ENCODE data around the gene SGIP1. TPM values are rescaled to one million over a fixed set of nuclear protein-coding genes. Genes with fewer than 3 reads are reported as not detected.

The SGIP1 gene
- total RNA-seq, 1 donor from 2014 or later: 3.6 TPM

- no peak for ATAC-seq (ENCODE audit: poor library complexity)
- DNase-seq: no peak
- intact Hi-C loops (cut with DNase I): no loop called here
Measured at GRCh38 chr1:66628926-66629325, 95.0 kb downstream of the SGIP1 start.

- intact Hi-C loops (cut with DNase I): no loop called here
- ATAC-seq (ENCODE audit: poor library complexity) (no peak), DNase-seq (no peak)
Measured at GRCh38 chr1:66633159-66633558, 99.2 kb downstream of the SGIP1 start.

GRCh38 chr1:66637146-66637545 is 103.2 kb downstream of the SGIP1 start:
- ATAC-seq (ENCODE audit: poor library complexity): no peak
- DNase-seq: no peak
- intact Hi-C loops (cut with DNase I): no loop called here

GRCh38 chr1:66641891-66642473 is 108.0 kb downstream of the SGIP1 start:
- DNase-seq (no peak), ATAC-seq (ENCODE audit: poor library complexity) (no peak)
- intact Hi-C loops (cut with DNase I): no loop called here

GRCh38 chr1:66642992-66643391 is 109.0 kb downstream of the SGIP1 start:
- intact Hi-C loops (cut with DNase I): no loop called here
- no peak for DNase-seq
- no peak for ATAC-seq (ENCODE audit: poor library complexity)

- DNase-seq (no peak), ATAC-seq (ENCODE audit: poor library complexity) (no peak)
- intact Hi-C loops (cut with DNase I): no loop called here
Measured at GRCh38 chr1:66644331-66644730, 110.4 kb downstream of the SGIP1 start.

- ATAC-seq (ENCODE audit: poor library complexity): no peak
- intact Hi-C loops (cut with DNase I): no loop called here
- no peak for DNase-seq
Measured at GRCh38 chr1:66648901-66649595, 115.1 kb downstream of the SGIP1 start.

GRCh38 chr1:66652556-66652955 is 118.6 kb downstream of the SGIP1 start:
- no peak for ATAC-seq (ENCODE audit: poor library complexity)
- intact Hi-C loops (cut with DNase I): no loop called here

GRCh38 chr1:66654643-66655042 is 120.7 kb downstream of the SGIP1 start:
- ATAC-seq (ENCODE audit: poor library complexity) (peak; percentile 94), DNase-seq (peak; percentile 43)
- intact Hi-C loops (cut with DNase I): no loop called here

More at GRCh38 chr1:66652556-66652955, 118.6 kb downstream of the SGIP1 start:
- DNase-seq: no peak

GRCh38 chr1:66671455-66671854 is 137.5 kb downstream of the SGIP1 start:
- ATAC-seq (ENCODE audit: poor library complexity): no peak
- DNase-seq: no peak
- intact Hi-C loops (cut with DNase I): no loop called here

GRCh38 chr1:66676613-66677298 is 142.8 kb downstream of the SGIP1 start:
- peak; percentile 79 for ATAC-seq (ENCODE audit: poor library complexity)
- intact Hi-C loops (cut with DNase I): no loop called here
- no peak for DNase-seq

- DNase-seq (no peak), ATAC-seq (ENCODE audit: poor library complexity) (no peak)
- intact Hi-C loops (cut with DNase I): no loop called here
Measured at GRCh38 chr1:66678146-66678545, 144.2 kb downstream of the SGIP1 start.

- ATAC-seq (ENCODE audit: poor library complexity): no peak
- DNase-seq: no peak
- intact Hi-C loops (cut with DNase I): no loop called here
Measured at GRCh38 chr1:66679140-66679539, 145.2 kb downstream of the SGIP1 start.

GRCh38 chr1:66681686-66682085 is 147.7 kb downstream of the SGIP1 start:
- ATAC-seq (ENCODE audit: poor library complexity): no peak
- DNase-seq: no peak
- intact Hi-C loops (cut with DNase I): no loop called here

- DNase-seq (no peak), ATAC-seq (ENCODE audit: poor library complexity) (no peak)
- intact Hi-C loops (cut with DNase I): no loop called here
Measured at GRCh38 chr1:66682106-66682505, 148.2 kb downstream of the SGIP1 start.

- ATAC-seq (ENCODE audit: poor library complexity) (no peak), DNase-seq (no peak)
- intact Hi-C loops (cut with DNase I): no loop called here
Measured at GRCh38 chr1:66684353-66684752, 150.4 kb downstream of the SGIP1 start.

- DNase-seq (no peak), ATAC-seq (ENCODE audit: poor library complexity) (no peak)
- intact Hi-C loops (cut with DNase I): no loop called here
Measured at GRCh38 chr1:66685265-66685664, 151.3 kb downstream of the SGIP1 start.

GRCh38 chr1:66685670-66686069 is 151.7 kb downstream of the SGIP1 start:
- intact Hi-C loops (cut with DNase I): no loop called here
- no peak for ATAC-seq (ENCODE audit: poor library complexity)
- DNase-seq: no peak

- intact Hi-C loops (cut with DNase I): no loop called here
- DNase-seq (no peak), ATAC-seq (ENCODE audit: poor library complexity) (no peak)
Measured at GRCh38 chr1:66686406-66686805, 152.5 kb downstream of the SGIP1 start.

- intact Hi-C loops (cut with DNase I): no loop called here
- no peak for ATAC-seq (ENCODE audit: poor library complexity)
- DNase-seq: no peak
Measured at GRCh38 chr1:66687358-66687757, 153.4 kb downstream of the SGIP1 start.
